GM12873 (cell line): ENCODE data around the gene LRRC51.

ENCODE experiments used
- CTCF ChIP-seq: IDR thresholded peaks from 2 replicates; pipeline ENCODE4 v1.5.1; 2012; ENCODE audit warnings: low read depth, mild to moderate bottlenecking, moderate library complexity, low read length, control low read depth; ENCODE audit not compliant: insufficient read depth; ENCODE audit errors: missing control alignments

LRRC51 gene

DNA sequence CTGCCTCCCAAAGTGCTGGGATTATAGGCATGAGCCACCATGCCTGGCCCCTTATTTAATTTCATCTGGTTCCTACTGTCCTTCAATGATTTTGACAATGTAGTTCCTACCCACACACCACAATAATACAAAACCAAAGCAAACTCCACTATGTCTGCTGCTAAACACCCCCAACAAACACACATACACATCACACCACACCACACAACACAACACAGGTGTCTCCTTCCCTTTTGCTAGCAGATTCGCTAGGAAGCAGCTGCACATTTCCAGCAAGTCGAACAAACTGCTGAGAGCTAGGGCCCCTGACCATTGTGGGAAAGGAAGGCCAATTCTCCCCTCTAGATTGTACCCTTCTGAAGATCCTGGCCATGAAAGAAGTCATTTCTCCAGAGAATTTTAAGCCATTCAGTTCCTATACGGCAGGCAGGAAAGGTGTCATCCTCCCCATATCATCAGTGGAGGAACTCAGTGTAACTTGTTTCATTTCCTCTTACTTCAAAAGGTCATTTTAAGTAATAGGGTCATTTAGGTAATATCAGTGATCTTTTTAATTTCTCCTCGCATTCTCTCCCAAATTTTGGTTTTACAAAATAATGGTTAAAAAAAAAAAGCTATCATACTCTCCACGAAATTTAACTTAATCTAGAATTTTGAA, 18.8 kb upstream of the LRRC51 start:
- TF ChIP-seq CTCF: no peak

DNA sequence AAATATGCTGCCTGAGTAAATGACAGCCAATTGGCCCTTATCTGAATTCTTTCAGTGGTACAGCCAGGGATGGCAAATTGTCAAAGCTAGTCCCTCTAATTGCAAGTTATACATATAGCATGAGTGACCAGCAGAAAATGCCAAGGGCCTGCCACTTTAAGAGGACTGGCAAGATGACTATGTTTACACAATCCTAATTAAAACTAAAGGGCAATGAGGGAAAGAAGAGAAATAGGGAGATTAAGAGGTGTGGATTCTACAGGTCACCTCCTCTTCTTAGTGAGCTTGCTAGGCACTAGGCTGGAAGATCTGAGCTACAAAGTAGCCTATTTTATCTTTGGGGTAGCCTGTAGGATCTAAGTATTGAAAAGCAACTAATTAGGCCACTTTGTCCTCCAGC, 13.8 kb upstream of the LRRC51 start:
- no peak for TF ChIP-seq CTCF

- no peak for TF ChIP-seq CTCF
These were observed 13.4 kb upstream of the LRRC51 start for GRCh38 chr11:72067266-72067665.

DNA sequence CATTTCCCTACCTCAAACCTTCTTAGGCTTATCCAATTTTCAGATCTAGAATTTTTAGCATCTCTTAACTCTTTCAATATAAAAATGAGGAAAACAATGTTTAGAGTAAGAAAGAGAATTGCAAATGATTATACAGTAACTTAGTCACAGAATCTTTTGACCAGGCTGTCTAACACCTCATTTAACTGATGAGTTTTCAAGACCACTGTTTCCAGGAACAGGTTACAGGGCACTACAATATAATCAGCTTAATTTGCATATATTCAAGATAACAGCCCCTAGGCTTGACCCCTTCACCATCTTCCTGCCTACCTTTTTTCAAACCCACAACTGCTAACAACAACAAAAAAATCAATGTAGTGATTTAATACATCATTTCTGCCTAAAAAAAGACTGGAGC, 13.0 kb upstream of the LRRC51 start:
- no peak for TF ChIP-seq CTCF

- TF ChIP-seq CTCF: no peak
These were observed 11.4 kb upstream of the LRRC51 start for GRCh38 chr11:72069200-72069599.

DNA sequence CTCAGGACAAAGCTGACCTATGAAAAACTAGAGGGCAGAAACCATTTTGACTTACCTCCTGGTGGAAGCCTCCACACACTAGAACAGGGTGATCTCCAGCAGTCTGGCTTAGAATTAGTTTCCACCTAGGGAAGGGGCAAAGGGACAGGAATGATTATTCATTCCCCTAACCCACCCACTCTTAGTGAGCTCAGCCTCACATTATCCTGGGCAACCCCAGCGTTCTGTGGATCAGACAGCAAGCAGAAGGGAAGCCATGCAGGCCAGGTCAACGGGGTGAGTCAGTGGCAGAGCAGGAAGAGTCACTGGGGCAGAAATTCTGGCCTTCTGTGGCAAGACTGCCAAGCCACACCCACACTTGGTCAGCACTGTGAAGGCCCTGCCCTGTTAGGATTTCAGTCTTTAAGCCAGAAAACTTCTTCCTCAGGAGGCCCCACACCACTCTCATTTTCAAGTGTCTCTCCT, 10.8 kb upstream of the LRRC51 start:
- peak; percentile 2 for TF ChIP-seq CTCF

DNA sequence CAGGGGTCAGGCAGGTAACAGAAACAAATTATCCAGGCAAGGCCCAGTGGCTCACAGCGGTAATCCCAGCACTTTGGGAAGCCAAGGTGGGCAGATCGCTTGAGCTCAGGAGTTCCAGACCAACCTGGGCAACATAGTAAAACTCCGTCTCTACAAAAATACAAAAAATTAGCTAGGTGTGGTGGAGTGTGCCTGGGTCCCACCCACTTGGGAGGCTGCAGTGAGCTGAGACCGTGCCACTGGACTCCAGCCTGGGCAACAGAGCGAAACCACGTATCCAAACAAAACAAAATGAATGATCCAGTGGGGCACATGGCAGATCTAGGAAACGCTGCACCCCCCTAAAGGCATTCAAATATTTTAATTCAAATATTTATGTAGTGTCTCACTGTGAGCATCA, 10.2 kb upstream of the LRRC51 start:
- TF ChIP-seq CTCF: no peak

GRCh38 chr11:72072348-72072747, 8.3 kb upstream of the LRRC51 start:
- TF ChIP-seq CTCF: no peak
